HG03469 (cell line): Measurements from ENCODE around the gene SSBP2.
"Not testable (repeated sequence)": the region's sequence is repeated elsewhere in the genome, so short reads cannot be mapped to it uniquely, and the experiment has no call there.

Source experiments
- ATAC-seq: cut with Tn5 transposase; IDR thresholded peaks from one replicate; pipeline ENCODE4 v1.9.1; 2021; ENCODE audit warnings: mild to moderate bottlenecking, moderate library complexity, moderate number of reproducible peaks; ENCODE audit not compliant: unreplicated experiment

Gene SSBP2

GRCh38 chr5:81606150-81606549 lies 144.7 kb downstream of the SSBP2 start:
- no peak for ATAC-seq

- ATAC-seq = no peak
Observed at GRCh38 chr5:81605299-81605698, 145.6 kb downstream of the SSBP2 start.

GRCh38 chr5:81604193-81604592 lies 146.7 kb downstream of the SSBP2 start:
- ATAC-seq = no peak

DNA sequence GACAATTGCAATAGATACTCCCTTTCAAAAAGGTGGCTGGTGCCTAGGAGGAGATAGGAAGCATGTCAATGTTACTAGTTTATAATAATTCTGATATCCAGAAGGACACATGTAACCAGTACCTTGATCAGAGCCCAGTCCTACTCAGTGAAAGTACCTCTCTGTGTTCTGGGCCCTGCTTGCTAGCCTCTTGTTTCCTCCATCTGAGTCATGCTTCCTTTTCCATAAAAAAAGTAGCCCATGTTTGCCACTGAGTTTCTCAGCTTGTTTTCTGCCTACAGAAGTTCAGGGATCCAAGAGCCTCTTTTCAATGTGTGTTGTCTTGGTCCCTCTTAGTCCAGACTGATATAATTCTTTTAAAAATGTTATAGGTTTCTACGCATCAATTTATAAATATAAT lies 149.0 kb downstream of the SSBP2 start:
- no peak for ATAC-seq

DNA sequence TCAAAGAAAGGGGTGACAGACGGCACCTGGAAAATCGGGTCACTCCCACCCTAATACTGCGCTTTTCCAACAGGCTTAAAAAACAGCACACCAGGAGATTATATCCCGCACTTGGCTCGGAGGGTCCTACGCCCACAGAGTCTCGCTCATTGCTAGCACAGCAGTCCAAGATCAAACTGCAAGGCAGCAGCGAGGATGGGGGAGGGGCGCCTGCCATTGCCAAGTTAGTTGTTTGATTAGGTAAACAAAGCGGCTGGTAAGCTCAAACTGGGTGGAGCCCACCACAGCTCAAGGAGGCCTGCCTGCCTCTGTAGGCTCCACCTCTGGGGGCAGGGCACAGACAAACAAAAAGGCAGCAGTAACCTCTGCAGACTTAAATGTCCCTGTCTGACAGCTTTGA lies 158.8 kb downstream of the SSBP2 start:
- ATAC-seq = not testable (repeated sequence)

GRCh38 chr5:81590498-81591384 lies 160.2 kb downstream of the SSBP2 start:
- ATAC-seq = no peak

DNA sequence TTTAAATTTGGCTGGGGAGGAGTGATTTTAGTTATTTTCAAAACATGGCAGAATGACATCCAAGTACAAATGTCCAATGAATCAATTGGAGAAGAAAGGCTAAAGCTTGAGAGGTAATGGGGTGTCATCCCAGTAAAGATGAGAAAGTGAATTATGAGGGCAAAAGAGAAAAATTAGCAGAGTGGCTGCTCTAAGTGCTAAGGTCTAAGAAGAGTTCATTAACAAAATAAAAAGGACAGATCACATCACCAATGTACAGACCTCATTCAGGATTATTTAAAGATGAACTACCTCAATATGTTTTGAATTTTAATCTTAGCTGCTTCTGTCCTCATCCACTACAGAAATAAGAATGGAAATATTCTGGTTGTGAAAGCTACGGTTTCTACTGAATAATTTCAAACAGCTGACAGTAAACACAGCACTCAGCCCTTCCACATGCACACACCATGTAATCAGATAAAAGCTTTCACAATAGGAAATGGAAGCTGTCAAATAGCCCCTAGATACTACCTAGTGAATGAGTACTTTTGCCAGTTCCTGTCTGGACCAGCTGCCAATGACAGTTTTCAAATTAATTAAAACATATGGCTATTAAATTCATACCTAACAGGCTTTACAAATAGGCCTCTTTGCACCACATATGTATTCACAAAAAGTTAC lies 171.5 kb downstream of the SSBP2 start:
- no peak for ATAC-seq

GRCh38 chr5:81577091-81577490 lies 173.8 kb downstream of the SSBP2 start:
- ATAC-seq = no peak

DNA sequence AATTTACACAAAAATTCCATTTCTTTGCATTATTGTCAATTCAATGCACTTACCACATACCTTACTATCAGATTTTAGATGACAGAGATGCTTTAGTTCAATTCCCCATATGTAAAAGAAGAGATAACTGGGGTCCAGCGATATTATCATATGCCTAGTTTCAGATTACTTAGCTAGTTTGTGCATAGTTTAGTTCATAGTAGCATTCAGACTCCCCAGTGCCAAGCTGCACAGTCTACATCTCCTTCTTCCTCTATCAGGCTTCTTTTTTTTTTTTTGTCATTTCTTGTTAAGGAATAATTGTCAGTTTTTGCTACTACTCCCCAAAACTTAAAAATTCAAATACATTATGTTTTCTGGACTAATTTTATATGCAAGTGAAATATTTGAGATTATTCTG lies 175.0 kb downstream of the SSBP2 start:
- no peak for ATAC-seq

DNA sequence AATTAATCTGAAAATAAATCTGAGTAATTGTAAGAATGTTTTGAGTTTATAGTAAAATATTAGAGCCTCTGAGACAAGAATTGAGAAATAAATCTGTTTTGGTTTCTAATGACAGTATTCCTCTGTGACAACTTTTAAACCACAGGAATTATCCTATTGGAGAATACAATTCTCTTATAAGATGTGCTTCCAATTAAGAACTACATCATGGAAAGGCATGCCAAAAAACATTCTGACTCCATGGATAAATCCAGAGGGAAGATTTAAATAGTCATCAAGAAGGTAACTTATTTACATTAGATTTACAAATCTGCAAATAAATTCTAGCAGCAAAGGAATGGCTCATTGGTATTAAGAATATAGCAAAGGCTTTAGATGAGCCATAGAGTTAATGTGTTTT lies 178.7 kb downstream of the SSBP2 start:
- no peak for ATAC-seq

GRCh38 chr5:81558188-81558587 lies 192.7 kb downstream of the SSBP2 start:
- ATAC-seq = no peak

DNA sequence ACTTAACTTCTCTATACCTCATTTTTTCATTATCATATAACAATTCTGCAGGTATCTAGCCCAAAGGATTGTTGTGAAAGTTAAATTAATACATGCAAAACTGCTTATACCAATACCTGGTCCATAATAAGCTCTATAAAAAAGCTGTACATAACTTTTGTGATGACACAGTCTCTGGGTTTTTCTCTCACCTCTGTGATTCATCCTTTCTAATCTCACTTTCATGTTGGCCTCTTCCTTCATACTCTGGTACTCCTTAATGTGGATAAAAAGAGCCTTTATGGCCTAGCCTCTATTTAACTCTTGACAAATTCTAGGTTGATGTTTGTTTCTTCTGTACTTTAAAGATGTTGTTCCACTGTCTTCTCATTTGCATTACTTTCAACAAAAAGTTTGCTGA lies 194.1 kb downstream of the SSBP2 start:
- ATAC-seq = no peak

GRCh38 chr5:81555865-81556264 lies 195.0 kb downstream of the SSBP2 start:
- no peak for ATAC-seq

GRCh38 chr5:81554647-81555046 lies 196.2 kb downstream of the SSBP2 start:
- ATAC-seq = no peak

GRCh38 chr5:81553567-81554212 lies 197.2 kb downstream of the SSBP2 start:
- no peak for ATAC-seq

GRCh38 chr5:81552852-81553566 lies 197.9 kb downstream of the SSBP2 start:
- ATAC-seq = no peak

DNA sequence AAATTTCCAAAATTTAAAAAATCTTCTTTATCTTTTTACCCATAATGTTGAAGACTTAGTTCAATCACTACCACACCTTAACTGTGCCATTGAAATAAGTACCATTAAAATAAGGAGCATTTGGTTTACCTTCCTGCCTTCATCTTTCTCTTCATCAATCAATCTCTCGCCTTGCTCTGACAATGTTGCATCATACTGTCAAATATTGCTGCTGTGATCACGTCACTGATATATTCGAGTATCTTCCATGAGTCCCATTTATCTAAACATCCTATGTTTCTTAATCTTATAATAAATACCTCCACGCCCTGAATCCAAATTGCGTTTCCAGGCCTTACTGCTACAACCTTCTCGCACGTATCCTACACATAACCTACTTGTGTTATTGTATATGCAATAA lies 201.8 kb downstream of the SSBP2 start:
- ATAC-seq = no peak

GRCh38 chr5:81547001-81547400 lies 203.9 kb downstream of the SSBP2 start:
- ATAC-seq = no peak

DNA sequence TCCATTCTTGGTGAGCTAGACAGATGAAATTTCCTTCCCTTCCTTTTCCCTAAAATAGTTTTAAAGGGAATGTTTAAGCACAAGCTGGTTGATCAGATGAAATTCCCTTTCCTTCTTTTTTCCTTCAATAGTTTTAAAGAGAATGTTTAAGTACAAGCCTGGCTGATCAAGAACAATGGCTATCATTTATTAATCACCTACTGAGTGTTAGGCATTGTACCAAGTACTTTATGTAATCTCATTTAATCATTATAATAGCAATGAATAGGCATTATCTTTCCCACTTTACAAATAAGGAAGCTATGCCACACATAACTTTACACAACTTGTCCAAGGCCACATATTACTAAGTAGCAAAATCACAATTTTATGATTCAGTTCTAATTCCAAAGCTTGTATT lies 205.0 kb downstream of the SSBP2 start:
- no peak for ATAC-seq

DNA sequence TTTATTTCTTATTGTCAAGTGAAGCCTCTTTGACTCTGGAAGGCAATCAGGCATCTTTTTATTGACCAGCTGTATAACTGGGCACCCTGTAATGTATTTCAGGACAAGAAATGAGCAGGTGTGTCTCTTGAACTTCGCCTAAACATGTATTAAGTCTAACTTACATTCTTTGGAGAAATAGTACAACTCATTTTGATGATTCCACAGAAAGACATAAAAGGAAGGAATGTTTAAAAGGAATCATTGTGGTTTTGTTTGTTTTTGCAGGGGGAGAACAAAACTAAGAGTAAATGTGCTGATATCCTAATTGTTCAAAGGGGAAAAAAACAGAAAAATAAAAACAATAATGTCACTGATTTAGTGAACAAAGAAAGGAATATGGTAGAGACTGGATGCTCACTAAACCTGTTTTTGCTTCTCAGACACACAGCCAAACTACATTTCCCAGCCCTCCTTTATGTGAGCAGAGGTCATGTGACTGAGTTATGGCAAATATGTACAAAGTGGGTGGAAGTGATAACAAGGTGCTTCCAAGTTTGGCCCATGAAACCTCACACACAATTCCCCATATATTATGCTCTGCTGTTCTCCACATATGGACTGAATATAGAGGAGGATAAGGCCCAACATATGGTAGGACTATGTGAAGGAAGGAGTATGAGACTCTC lies 206.4 kb downstream of the SSBP2 start:
- no peak for ATAC-seq

- ATAC-seq = no peak
Observed at GRCh38 chr5:81542242-81542641, 208.7 kb downstream of the SSBP2 start.
